ENCODE results near the gene KARS1.

KARS1 gene

GRCh38 chr16:75584108-75584507 is 63.4 kb downstream of the KARS1 start:
- DNase-seq (ENCODE audit: low read depth, low spot score) = no peak

GRCh38 chr16:75579281-75579834 is 68.1 kb downstream of the KARS1 start:
- DNase-seq (ENCODE audit: low read depth, low spot score) = no peak

GRCh38 chr16:75578725-75579124 is 68.7 kb downstream of the KARS1 start:
- DNase-seq (ENCODE audit: low read depth, low spot score) = no peak

GRCh38 chr16:75578212-75578611 is 69.3 kb downstream of the KARS1 start:
- no peak for DNase-seq (ENCODE audit: low read depth, low spot score)

Data from iPS DF 19.7 (cell line).